GM21526 (cell line): ENCODE measurements around the gene FAM241A.
"Not testable (repeated sequence)": the region's sequence is repeated elsewhere in the genome, so short reads cannot be mapped to it uniquely, and the experiment has no call there.

Experiments used
- ATAC-seq: cut with Tn5 transposase; IDR thresholded peaks from one replicate; pipeline ENCODE4 v1.9.1; 2021; ENCODE audit warnings: moderate library complexity; ENCODE audit not compliant: unreplicated experiment, low FRiP score

Gene FAM241A

GRCh38 chr4:112171051-112171763 is 26.0 kb downstream of the FAM241A start:
- ATAC-seq: not testable (repeated sequence)

DNA sequence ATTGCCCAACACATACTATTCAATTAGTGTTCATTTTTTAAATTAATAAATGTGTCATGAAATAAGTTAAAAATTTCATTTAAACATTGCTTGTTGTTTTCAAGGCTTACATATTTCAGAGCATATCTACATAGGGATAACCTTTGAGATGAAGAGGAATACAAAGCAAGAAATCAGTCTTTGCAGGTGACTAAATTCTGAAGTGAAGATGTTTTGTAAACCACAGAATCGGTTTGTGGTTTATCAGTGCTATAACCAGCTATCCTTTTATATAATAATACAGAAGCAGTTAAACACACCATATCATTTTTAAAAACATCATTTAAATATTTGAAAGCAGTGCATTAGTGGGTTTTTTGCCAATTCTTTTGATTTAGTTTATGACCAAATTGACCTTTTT is 26.9 kb downstream of the FAM241A start:
- peak; percentile 75 for ATAC-seq

GRCh38 chr4:112173593-112174558 is 28.6 kb downstream of the FAM241A start:
- ATAC-seq: no peak

GRCh38 chr4:112175840-112176239 is 30.6 kb downstream of the FAM241A start:
- ATAC-seq: no peak

- no peak for ATAC-seq
Observed at GRCh38 chr4:112176596-112176995, 31.3 kb downstream of the FAM241A start.

DNA sequence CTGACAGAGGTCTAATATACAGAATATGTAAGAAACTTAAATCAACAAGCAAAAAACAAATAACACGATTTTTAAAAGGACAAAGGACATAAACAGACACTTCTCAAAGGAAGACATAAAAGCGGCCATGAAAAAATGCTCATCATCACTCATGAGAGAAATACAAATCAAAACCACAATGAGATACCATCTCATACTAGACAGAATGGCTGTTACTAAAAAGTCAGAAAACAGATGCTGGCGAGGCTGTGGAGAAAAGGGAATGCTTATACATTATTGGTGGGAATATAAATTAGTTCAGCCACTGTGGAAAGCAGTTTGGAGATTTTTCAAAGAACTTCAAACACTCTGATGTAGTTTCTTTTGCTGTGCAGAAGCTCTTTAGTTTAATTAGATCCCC is 33.5 kb downstream of the FAM241A start:
- ATAC-seq: not testable (repeated sequence)

GRCh38 chr4:112181358-112182000 is 36.2 kb downstream of the FAM241A start:
- ATAC-seq: no peak

DNA sequence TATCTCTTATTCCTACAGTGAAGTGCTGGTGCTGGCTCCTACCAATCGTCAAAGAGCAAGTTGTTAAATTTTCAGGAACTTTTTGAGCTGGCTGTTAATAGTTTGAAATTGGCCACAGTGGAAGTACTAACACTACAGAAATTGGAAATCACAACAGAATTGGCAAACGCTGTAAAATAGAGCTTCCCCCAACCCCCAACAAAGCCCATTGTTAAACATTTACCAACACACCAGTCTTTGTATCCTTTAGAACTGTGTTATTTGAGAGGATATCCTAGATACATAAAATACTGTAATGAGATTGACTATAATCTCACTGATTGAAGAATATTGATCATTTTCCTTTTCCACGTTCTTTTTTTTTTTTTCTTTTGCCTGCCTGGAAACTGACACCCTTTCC is 37.4 kb downstream of the FAM241A start:
- no peak for ATAC-seq

DNA sequence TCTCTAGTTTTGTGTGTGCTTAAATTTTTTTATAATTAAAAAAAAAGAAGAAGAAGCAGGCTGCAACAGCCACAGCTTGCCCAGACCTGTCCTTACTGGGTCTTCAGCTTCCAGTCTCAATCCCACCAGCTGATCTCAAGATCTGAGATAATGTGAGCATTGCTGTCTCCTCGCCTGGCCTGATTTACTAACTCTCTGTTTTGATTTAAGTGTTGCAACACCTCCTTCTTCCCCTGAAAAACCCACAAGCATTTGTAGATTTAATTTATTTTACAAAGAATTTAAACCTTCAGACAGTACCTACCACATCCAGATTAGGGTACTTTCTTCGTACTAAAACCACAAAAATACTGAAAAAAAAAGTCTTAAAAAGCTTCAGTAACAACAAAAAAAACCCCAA is 38.0 kb downstream of the FAM241A start:
- no peak for ATAC-seq

GRCh38 chr4:112184438-112184837 is 39.2 kb downstream of the FAM241A start:
- no peak for ATAC-seq

DNA sequence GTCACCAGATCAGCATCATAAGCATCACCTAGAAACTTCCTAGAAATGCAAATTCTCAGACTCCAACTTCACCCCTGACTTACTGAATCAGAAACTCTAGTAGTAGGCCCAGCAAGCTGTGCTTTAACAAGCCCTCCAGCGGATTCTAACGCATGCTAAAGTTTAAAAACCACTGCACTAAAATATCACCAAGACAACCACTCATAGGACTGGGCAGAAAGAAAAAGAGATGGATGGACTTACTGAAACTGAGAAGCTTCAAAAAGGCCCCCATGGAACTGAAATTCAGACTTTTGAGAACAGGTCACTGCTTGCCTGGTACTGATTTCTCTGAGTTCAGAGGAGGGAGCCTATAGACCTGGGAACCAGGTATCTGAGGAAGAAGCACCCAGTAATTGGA is 40.1 kb downstream of the FAM241A start:
- ATAC-seq: no peak

DNA sequence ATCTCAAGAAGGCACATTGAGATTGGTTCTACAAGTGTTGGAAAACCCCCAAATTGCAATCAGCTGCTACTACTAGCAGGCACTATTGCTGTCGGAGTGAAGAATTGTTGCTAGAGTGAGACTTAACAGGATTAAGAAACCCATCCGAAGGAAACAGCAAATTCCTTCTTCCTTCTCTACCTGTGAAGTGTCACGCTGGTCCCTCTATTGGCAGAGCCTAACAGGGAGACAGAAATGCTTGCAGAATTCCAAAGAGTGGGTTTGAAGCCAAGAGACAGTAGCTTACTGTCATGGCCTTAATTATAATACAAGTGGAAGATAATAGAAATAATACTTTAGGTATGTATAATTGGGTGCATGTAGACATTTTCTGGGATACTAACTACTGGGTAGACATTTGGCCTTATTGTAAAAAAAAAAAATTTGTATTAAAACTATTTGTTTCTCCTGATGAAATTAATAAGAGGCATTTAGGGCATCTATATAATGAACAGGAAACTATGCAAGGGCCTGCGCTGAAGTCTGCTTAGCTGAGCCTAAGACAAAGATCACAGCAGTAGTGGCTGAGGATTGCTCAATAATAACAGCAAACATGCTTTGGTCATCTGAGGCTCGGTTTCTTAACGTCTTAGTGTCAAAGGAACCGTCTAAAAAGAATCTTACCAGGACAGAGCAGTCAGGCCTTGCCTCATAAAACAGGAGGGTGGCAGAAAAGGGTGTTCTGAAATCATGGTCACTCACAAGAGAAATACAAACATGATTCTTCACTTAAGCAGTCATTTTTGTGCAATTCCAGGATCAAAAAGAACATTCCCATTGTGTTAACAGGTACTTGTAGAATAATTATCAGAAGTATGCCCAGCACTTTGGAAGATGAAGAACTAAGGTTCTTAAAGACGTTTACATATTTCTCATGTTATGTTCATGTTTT is 40.8 kb downstream of the FAM241A start:
- ATAC-seq: no peak

DNA sequence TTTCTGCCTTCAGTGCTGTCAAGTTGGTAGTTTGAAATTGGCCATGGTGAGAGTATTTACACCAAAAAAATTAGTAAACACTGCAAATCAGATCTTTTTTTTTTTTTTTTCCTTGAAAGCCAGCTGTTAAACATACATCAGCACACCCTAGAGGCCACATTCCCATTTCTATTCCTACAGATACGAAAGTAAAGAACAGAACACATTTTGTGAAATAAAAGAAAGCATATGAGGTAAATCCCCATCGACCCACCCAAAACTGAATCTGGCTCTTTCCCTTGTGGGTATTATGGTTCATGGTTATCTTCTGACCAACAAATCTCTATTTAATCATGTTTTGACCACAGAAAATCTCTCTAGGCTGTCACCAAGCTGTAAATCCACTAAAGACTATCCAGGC is 44.5 kb downstream of the FAM241A start:
- ATAC-seq: no peak

GRCh38 chr4:112190684-112191083 is 45.4 kb downstream of the FAM241A start:
- no peak for ATAC-seq

DNA sequence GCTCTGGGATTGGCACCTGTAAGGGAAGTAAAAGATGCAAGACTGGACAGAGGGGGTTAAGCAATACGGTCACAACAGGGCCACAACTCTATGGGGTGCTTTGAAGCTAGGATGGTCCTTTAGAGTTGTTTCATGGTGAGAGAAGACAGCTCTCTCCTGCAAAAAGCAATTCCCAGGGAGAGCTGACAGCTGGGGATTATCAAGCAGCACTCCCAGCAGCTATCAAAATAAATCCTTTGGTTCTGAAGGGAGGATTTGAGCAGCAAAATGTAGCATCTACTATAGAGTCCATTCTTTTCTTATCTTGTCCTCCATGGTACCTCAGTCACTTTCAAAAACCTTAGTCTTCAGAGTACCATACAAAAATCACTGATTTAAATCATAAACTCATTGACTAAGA is 51.2 kb downstream of the FAM241A start:
- ATAC-seq: no peak

DNA sequence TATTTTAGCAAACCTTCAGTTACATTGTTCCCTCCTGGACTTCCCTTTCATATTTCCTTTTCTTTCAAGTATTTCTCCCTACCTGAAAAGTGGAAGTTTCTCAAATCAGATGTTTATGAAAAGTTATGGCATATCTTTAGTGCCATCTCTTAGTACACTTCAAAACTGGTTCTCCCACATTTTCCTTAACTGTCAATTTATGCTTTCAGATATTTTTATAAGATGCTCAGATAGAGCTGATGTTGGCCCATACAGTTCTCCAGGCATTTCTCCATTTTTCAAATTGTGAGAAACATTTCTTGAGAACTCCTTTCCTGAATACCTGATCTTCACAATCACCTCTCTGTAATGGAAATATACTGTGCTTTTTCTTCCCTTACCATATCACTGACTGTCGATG is 53.8 kb downstream of the FAM241A start:
- no peak for ATAC-seq

DNA sequence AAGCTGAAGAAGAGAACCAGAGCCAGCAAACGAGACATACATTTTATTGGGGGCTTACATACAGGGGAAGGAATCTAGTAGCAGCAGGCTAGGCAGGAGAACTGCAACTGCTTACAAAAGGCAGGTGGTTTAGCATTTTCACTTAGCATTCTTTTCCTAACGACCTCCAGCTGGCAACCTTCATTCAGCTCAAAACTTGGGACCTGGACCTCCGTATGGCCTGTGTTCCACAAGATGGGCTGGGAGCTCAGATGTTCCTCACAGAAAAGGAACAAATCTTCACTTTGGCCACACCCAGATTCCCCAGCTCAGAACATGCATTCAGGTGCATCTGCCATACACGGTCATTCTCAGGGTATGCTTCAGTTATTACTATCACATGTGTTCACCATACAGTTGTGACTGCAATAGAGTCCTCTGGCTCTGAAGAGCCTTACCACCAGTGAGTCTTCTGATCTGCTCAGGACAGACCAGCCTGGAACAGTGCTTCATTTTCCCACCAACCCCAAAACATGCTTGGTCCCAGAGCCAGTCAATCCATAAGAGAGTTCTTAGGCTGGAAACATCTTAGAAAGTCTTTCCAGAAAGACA is 56.8 kb downstream of the FAM241A start:
- ATAC-seq: no peak

- ATAC-seq: no peak
Observed at GRCh38 chr4:112203593-112203992, 58.3 kb downstream of the FAM241A start.

DNA sequence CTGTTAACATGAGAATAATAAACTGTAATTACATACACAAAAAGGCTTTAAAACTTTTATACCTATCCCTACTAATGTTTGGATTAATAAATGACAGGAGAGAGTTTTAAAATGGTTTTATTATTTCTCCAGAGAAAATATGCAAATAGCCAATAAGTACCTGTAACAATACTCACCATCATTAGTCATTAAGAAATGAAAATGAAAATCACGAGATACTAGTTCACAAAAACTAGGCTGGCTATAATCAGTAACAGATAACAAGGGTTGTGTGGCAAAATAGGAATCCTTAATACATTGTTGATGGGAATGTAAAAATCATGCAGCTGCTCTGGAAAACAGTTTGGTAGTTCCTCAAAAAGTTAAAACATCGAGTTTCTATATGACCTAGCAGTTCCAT is 61.2 kb downstream of the FAM241A start:
- no peak for ATAC-seq
